Renal cortex interstitium (tissue), 11 donors: ENCODE results near the gene PRKD1. TPM values are rescaled to one million over a fixed set of nuclear protein-coding genes. Genes with fewer than 3 reads are reported as not detected.
"Not testable (repeated sequence)": the region's sequence is repeated elsewhere in the genome, so short reads cannot be mapped to it uniquely, and the experiment has no call there.

ENCODE experiments used
- DNase-seq, 11 donors: peaks; one replicate each; pipeline ENCODE4 v3.0.0-alpha.2; 2013; ENCODE audit warnings: low read depth in 9 of 11, low spot score in 4 of 11; ENCODE audit errors: extremely low read depth in 1 of 11
- polyA plus RNA-seq, 3 donors: library from polyadenylated mRNA; unstranded; fragments of 120-200 nt; gene quantifications; one replicate each; pipeline ENCODE4 v1.2.1, GENCODE V29; 2013; ENCODE audit not compliant: insufficient read length in 3 of 3

Gene PRKD1
- polyA plus RNA-seq, 3 donors: 30.7 to 33.0 (median 31.3) TPM

DNA sequence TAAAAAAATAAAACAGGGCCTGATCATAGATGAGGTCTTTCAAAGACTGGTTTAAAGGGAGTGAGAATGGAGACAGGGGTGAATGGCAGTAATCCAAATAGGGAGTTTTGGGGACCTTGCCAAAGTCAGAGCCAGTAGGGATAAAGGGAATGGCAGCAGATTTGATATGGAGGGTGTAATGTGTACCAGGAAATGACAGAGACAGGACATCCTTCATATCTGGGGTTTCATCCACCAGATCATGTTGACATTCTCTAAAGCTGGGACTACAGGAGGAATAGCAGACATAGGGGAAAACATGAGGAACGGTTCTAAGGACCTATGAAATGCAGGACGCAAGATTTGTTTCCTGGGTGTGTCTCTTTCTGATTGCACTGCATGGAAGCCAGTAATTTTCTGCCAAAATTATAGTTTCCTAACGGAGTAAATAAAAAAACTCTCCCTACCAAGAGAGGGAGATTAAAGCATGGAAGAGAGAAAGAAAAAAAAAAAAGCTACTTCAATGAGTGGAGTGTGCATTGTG, 169.9 kb downstream of the PRKD1 start:
- no peak for DNase-seq

- DNase-seq: no peak
Measured at GRCh38 chr14:29757188-29757680, 170.4 kb downstream of the PRKD1 start.

DNA sequence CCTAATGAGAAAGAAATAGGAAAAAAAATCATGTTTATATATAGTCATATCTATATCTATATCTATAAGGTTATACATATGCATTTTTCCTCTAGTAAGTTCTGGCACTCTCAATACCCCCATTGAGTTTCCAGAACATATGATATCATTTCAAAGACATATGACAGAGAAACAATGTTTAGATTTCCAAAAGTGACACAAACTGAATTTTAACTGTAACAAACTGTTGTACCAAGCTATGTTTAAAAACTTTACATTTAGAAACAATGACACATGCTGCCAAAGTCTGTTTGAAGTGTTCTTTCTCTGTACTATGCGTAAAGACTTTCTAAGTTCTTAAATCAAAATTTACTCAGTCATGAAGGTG, 171.6 kb downstream of the PRKD1 start:
- no peak for DNase-seq

DNA sequence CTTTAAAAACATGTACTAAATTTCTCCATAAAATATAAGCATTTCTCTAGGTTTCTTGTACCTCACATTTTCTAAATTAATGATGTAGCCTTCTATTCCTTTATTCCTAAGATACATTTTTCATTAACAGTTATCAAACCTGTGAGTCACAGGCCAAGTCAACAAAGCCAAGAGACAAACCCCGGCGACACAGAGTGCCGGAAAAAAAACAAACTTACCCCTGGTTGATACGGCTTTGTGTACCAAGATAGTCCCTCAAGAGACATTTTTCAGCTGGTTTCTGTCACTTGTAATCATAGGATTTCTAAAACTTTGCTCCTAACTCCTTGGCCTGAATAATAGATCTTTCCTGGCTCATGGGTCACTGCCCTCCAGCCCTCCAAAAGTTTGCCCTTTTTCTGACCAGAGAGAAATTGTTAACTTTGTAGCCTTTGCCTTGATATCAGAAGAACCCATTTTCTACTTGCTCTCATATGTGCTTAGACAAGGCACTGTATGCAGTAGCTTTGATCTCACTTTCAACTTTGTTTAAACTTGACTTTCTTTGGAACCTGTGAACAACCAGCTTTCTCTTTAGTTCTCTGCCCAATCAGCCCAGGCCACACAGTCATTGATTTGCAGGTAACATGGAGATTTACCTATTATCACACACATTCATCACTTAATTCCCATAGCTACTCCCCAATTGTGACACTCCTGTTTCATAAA, 172.2 kb downstream of the PRKD1 start:
- DNase-seq: no peak

DNA sequence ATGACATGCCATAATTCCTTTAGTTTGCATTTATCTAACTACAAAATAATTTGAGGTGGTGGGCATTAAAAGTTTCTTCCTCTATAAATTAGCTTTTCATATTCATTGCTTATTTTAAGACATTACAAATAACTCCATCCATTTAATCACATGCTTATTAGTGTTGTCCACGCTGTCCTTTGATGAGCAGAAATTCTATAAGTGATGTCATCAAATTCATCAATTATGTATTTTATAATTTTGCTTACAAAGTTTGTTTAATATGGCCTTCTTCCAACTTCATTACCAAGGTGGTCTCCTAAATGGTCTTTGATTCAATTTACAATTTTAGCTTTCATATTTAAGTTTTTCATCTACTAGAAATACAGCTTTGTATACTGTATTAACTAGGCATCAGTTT, 173.5 kb downstream of the PRKD1 start:
- DNase-seq: no peak

- no peak for DNase-seq
Measured at GRCh38 chr14:29752221-29752923, 175.3 kb downstream of the PRKD1 start.

GRCh38 chr14:29749829-29750228, 177.8 kb downstream of the PRKD1 start:
- no peak for DNase-seq

DNA sequence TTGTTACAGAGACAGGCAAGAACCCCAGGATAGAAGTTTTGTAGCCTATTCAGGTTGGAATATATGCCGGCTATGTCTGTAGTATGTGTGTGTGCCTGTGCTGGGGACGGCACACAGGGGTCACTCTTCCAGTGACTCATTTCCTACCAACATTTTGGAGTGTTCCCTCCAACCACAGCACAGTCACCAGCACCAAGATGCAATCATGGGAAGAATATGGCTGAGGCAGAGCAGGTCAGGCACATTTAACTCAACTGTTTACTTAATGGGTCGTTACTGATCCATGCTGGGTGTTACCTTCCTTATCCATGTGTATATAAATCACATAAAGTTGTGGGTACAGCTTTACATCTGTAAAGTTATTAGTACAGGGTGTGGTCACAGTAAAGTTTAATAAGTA, 178.3 kb downstream of the PRKD1 start:
- DNase-seq: no peak

GRCh38 chr14:29745863-29746262, 181.8 kb downstream of the PRKD1 start:
- no peak for DNase-seq

DNA sequence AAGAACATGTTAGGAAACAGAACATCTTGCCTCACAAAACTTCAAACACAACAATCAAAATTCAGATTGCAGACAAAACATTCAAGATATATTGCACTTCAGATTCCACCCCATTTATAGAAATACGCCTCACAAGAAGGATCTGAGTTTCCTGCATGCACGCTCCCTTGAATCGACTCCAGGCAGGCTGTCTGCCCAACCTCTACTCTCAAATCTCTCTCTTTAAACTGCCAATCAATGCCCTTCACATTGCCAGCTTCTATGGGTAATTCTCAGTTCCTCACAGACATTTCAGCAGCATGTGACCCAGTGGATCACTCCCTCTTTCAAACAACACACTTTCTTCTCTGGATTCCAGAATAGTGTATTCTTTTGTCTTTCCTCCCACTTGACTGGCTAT, 184.1 kb downstream of the PRKD1 start:
- no peak for DNase-seq

DNA sequence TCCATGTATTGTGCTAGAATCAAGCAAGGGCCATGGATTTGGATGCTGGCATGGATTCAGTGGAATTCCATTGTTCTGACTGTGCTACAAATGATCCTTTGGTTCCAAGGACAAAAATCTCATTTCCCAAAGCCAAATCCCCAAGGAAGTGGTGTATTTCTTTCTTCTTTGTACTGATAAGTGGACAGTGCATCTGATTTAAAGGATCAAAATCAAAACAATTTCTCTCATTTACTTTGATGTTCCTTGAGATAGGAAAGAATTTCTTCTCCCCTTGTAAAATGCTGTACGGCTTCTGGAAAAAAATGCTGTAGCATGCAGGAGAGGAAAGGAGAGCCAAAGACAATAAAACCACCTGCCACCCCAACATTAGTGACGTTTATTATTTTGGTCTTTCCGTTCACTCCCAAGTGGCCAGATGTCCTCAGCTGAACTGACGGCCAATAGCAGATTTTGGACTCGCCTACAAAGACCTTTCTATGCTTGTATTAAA, 185.7 kb downstream of the PRKD1 start:
- DNase-seq: peak in 1 of 11 donors; percentile 15

DNA sequence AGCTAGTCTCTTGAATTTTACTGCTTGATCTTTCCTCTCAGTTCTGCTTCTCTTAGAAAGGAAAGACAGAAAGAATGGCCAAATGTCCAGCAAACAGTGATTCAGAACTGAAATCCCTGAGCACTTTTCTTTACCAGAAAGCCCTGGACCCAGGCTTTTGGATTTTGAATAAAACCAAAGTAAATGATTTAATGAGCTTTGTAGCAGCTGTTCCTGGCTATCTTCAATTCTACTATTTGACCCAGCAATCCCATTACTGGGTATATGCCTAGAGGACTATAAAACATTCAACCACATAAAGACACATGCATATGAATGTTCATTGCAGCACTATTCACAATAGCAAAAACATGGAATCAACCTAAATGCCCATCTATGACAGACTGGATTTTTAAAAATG, 187.2 kb downstream of the PRKD1 start:
- no peak for DNase-seq

- no peak for DNase-seq
Measured at GRCh38 chr14:29738950-29739349, 188.7 kb downstream of the PRKD1 start.

DNA sequence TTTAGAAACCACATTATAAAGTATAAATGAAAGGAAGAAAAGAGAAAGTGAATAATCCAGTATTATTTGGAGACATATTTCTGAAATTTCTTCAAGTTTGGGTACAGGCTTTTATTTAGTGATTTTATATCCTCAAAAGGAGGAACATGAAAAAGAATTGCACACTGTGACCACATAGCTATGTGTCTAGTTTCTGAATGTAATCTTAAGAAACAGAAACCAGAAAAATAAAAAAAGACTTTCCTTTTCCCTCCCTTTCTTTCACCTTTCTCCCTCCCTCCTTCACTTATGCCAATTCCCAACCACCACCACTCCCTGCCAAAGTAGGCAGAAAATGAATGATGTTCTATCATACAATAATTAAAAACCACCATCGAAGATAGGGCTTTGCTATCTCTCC, 189.6 kb downstream of the PRKD1 start:
- no peak for DNase-seq

GRCh38 chr14:29735459-29735858, 192.2 kb downstream of the PRKD1 start:
- DNase-seq: no peak

GRCh38 chr14:29734732-29735131, 192.9 kb downstream of the PRKD1 start:
- DNase-seq: no peak

DNA sequence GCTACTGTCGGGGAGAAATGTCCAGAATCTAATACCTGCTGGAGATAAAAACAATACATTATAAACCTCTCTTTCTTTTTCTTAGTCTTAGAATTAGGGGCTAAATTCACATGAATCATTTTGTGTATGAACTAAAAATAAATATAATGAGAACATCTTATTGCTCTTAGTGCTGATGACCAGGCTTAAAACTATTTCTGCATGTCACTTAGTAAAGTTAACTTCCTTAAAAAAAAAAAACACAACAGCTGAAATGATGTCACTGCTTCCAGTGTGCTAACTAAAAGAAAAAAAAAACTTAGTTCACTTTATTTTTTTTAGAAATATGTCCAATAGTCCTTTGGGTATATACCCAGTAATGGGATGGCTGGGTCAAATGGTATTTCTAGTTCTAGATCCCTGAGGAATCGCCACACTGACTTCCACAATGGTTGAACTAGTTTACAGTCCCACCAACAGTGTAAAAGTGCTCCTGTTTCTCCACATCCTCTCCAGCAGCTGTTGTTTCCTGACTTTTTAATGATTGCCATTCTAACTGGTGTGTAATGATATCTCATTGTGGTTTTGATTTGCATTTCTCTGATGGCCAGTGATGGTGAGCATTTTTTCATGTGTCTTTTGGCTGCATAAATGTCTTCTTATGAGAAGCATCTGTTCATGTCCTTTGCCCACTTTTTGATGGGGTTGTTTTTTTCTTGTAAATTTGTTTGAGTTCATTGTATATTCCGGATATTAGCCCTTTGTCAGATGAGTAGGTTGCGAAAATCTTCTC, 200.9 kb downstream of the PRKD1 start:
- DNase-seq: not testable (repeated sequence)

DNA sequence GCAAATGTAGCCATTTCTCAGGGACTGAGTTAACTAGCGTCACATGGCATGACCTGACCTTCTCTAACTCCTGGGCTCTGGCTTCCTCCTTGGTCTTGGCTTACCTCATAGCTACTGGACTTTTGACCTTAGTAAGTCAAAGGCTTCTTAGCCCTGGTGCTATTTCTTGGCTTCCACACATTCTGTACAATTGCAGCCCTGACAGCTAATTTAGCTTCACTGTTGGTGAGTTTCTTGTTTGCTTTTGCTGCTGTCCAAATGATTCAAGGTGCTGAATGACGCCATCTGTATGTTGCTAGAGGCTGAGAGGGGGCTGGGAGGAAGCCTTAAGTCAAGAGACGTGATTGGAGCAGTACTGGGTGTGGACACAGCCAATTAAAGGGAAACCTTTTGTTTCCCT, 202.7 kb downstream of the PRKD1 start:
- peak; percentile 8 to 56 (median 32) for DNase-seq

- DNase-seq: no peak
Measured at GRCh38 chr14:29722831-29723230, 204.8 kb downstream of the PRKD1 start.

- DNase-seq: no peak
Measured at GRCh38 chr14:29721586-29721985, 206.1 kb downstream of the PRKD1 start.
